GM20000 (cell line): ENCODE measurements around the gene ARHGAP32.

Experiments used
- DNase-seq: peaks from one replicate; pipeline ENCODE4 v3.0.0; 2012; ENCODE audit warnings: low spot score
- CTCF ChIP-seq: IDR thresholded peaks from 2 replicates; pipeline ENCODE4 v1.5.1; 2012; ENCODE audit warnings: mild to moderate bottlenecking, control low read depth; ENCODE audit errors: extremely low read depth, missing control alignments

The ARHGAP32 gene

DNA sequence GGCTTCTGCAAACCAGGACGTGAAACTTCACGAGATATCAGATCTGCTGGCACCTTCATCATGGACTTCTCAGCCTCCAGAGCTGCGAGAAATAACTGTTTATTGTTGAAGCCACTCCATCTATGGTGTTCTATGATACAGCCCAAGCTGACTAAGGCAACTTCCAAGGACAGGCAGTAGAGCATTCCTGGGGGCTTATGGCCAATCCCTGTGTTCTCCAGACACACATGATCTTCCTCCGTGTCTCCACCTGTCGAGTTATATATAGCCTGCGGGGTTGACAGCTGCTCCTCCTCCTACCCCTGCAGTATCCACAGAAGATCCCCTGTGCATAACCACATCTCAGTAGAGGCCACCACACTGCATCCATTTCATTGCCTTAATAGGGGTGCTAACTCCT is 260.5 kb downstream of the ARHGAP32 start:
- TF ChIP-seq CTCF: no peak
- DNase-seq: no peak

- no peak for TF ChIP-seq CTCF
- no peak for DNase-seq
These were observed 261.1 kb downstream of the ARHGAP32 start for GRCh38 chr11:128931066-128931465.

- no peak for TF ChIP-seq CTCF
- no peak for DNase-seq
These were observed 262.1 kb downstream of the ARHGAP32 start for GRCh38 chr11:128929991-128930390.

- peak; percentile 46 for DNase-seq
- TF ChIP-seq CTCF: no peak
These were observed 262.7 kb downstream of the ARHGAP32 start for GRCh38 chr11:128929468-128929867.

DNA sequence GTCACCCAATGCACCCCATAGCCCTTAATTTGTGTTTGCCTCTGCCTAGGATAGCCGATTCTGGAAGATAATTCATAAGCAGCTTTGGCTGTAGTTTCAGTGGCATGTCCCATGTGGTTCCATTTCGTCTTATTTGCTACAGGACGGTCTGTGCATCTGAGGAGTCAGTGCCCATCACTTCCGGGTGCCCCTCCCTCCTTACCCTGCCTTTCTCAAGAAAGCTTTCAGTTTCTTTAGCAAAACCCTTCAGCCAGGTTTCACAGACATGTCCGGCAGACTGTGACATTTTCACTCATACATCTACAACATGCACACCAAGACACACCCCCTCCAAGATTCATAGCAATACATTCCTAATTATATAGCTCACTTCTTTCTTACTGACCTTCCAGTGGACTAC is 263.7 kb downstream of the ARHGAP32 start:
- no peak for TF ChIP-seq CTCF
- DNase-seq: peak; percentile 78

- DNase-seq: no peak
- TF ChIP-seq CTCF: no peak
These were observed 264.3 kb downstream of the ARHGAP32 start for GRCh38 chr11:128927683-128928336.

DNA sequence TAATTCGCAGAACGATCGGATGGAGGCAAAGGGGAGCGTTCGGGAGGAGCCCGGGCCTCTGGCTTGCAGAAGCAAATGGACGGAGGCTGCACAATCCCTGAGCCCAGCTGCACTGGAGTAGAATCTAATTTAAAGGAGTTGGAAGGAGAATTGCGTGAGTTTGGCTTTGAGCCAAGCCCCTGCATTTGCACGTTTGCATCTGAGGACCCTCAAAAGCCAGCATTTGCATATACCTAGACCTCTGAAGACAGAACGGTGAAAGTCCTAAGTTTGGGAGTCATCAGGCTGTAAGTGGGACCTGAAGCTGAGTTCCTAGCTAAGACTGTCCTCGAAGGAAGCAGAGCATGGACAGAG is 265.0 kb downstream of the ARHGAP32 start:
- TF ChIP-seq CTCF: no peak
- no peak for DNase-seq
